Cardiac muscle cell (in vitro differentiated cells and primary cell): ENCODE results near the gene HEG1. TPM values are rescaled to one million over a fixed set of nuclear protein-coding genes. Genes with fewer than 3 reads are reported as not detected.
A peak's percentile ranks its signal among the peaks of the same experiment; 100 is the strongest.
"Not testable (repeated sequence)": the region's sequence is repeated elsewhere in the genome, so short reads cannot be mapped to it uniquely, and the experiment has no call there.

ENCODE experiments used
- DNase-seq, 2 donors: peaks; one replicate each; pipeline versions ENCODE4 v3.0.0 to v3.0.0-alpha.2; 2010 to 2017; ENCODE audit warnings: low read depth in 1 of 2, low spot score in 1 of 2
- H3K27ac ChIP-seq: fragments of 200-600 bp; sonication (generic); 2 replicates; pipeline ENCODE4 v1.5.1; 2016
- H3K27me3 ChIP-seq: fragments of 200-600 bp; sonication (generic); 2 replicates; pipeline ENCODE4 v1.6.0; 2016; ENCODE audit warnings: control low read depth
- H3K36me3 ChIP-seq: fragments of 200-600 bp; sonication (generic); 2 replicates; pipeline ENCODE4 v1.5.1; 2016; ENCODE audit warnings: control low read depth
- H3K4me1 ChIP-seq: fragments of 200-600 bp; sonication (generic); 2 replicates; pipeline ENCODE4 v1.8.1; 2017; ENCODE audit warnings: low read depth, mild to moderate bottlenecking, mixed run types
- H3K4me3 ChIP-seq: fragments of 200-600 bp; sonication (generic); 2 replicates; pipeline ENCODE4 v1.5.1; 2016; ENCODE audit warnings: mild to moderate bottlenecking
- H3K9me3 ChIP-seq: fragments of 200-600 bp; sonication (generic); 2 replicates; pipeline ENCODE4 v1.5.1; 2017; ENCODE audit warnings: low read depth, mild to moderate bottlenecking, control low read depth
- polyA plus RNA-seq: library from polyadenylated mRNA; unstranded; fragments of >200 nt; fragmentation: Nextera tagmentation; extraction: Ambion mirVana; gene quantifications from 2 replicates; pipeline ENCODE4 v1.2.1, GENCODE V29; 2016
- total RNA-seq: library from RNA; depleted of rRNA; stranded (reverse); fragments of >200 nt; gene quantifications from 2 replicates; pipeline ENCODE4 v1.2.3, GENCODE V29; 2016
- TF ChIP-seq, protein P1 (sequence below): IDR thresholded peaks from 2 replicates; pipeline ENCODE4 v1.5.1; 2012; ENCODE audit warnings: low read depth, mild to moderate bottlenecking, low read length

HEG1 gene
- total and polyA plus RNA-seq, 2 experiments from 2014 or later: 17.4 to 42.7 TPM

DNA sequence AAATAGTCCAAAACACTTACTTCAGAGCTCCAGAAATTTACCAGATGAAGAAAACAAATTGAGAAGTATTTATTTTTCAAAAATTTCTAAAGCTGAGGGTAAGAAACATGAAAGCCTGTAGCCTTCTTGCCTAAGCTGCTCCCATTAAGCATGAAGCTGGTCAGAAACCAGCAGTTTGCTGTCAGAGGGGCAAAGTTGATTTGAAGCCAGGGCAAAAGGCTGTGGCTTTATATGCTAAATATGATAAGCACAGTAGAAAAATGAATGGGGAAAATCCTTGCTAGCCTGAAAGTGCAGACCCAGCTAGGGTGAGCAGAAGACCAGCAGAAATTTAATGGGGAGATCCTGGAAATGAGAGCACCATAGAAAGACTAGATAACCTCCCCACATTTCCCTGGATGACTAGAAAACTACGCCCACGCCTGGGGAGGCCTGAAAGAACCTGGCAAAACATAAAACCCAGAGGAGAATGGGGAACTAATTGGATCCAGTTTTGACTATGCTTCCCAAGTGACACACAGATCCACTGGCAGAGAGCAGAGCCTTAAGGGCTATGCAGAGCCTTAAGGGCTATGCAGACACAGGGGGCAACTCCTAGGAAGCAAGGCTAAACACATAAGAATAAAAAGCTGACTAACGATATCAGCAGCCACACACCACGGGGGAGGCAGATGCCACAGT is 43.0 kb upstream of the HEG1 start:
- no peaks in the 10 kb centered on the region for H3K36me3 ChIP-seq
- TF ChIP-seq, protein P1, sequence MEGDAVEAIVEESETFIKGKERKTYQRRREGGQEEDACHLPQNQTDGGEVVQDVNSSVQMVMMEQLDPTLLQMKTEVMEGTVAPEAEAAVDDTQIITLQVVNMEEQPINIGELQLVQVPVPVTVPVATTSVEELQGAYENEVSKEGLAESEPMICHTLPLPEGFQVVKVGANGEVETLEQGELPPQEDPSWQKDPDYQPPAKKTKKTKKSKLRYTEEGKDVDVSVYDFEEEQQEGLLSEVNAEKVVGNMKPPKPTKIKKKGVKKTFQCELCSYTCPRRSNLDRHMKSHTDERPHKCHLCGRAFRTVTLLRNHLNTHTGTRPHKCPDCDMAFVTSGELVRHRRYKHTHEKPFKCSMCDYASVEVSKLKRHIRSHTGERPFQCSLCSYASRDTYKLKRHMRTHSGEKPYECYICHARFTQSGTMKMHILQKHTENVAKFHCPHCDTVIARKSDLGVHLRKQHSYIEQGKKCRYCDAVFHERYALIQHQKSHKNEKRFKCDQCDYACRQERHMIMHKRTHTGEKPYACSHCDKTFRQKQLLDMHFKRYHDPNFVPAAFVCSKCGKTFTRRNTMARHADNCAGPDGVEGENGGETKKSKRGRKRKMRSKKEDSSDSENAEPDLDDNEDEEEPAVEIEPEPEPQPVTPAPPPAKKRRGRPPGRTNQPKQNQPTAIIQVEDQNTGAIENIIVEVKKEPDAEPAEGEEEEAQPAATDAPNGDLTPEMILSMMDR: no peak
- no peaks in the 10 kb centered on the region for H3K27me3 ChIP-seq
- no peaks in the 10 kb centered on the region for H3K9me3 ChIP-seq
- no peak overlapping the region for H3K27ac ChIP-seq
- no peak overlapping the region for H3K4me3 ChIP-seq
- no peaks in the 10 kb centered on the region for H3K4me1 ChIP-seq
- DNase-seq: peak in 1 of 2 donors; percentile 42

GRCh38 chr3:125090649-125091048 is 34.9 kb upstream of the HEG1 start:
- Histone ChIP-seq H3K4me3 (no peak overlapping the region), H3K36me3 (no peaks in the 10 kb centered on the region), H3K4me1 (no peaks in the 10 kb centered on the region), H3K27ac (no peak overlapping the region), H3K9me3 (no peaks in the 10 kb centered on the region), H3K27me3 (no peaks in the 10 kb centered on the region)
- no peak for DNase-seq
- TF ChIP-seq, protein P1: no peak

DNA sequence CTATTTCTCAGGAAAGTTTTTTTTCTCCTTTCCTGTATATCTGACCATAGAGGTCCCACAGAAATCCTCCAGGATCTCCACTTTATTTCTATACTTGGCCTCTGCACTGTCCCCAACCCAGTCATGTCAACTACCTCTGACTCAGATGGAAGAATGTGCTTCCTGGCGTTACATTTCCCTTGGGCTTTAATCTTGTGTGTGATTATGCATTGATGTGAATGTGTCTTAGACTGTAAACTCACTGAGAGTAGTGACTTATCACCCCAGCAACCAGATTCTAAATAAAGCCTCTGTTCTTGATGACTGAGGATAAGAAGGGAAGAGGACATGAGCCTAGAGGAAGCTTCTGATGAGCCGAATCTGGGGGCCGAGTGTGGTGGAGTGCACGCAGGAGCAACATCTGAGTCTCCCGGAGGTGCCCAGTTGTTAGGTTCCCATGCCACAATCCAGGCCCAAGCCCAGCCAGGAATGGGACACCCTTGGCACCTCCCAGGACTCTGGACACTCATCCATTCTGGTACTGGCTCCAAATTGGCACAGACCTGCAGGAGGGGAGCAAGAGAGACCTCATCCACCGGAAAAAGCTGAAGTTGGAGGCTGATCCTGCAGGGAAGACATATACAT is 32.1 kb upstream of the HEG1 start:
- Histone ChIP-seq H3K27ac (no peak overlapping the region), H3K4me1 (no peaks in the 10 kb centered on the region), H3K27me3 (no peaks in the 10 kb centered on the region), H3K4me3 (no peak overlapping the region), H3K9me3 (no peaks in the 10 kb centered on the region), H3K36me3 (no peaks in the 10 kb centered on the region)
- DNase-seq: peak in 1 of 2 donors; percentile 53
- TF ChIP-seq, protein P1: no peak

GRCh38 chr3:125085166-125085565 is 29.4 kb upstream of the HEG1 start:
- no peak for DNase-seq
- Histone ChIP-seq H3K4me3 (no peak overlapping the region), H3K4me1 (no peaks in the 10 kb centered on the region), H3K27me3 (no peaks in the 10 kb centered on the region), H3K9me3 (no peaks in the 10 kb centered on the region), H3K36me3 (no peaks in the 10 kb centered on the region), H3K27ac (no peak overlapping the region)
- TF ChIP-seq, protein P1: no peak

- Histone ChIP-seq H3K4me3 (no peak overlapping the region), H3K27me3 (no peaks in the 10 kb centered on the region)
- peak in 1 of 2 donors; percentile 52 for DNase-seq
Observed at GRCh38 chr3:125083776-125084175, 28.0 kb upstream of the HEG1 start.

DNA sequence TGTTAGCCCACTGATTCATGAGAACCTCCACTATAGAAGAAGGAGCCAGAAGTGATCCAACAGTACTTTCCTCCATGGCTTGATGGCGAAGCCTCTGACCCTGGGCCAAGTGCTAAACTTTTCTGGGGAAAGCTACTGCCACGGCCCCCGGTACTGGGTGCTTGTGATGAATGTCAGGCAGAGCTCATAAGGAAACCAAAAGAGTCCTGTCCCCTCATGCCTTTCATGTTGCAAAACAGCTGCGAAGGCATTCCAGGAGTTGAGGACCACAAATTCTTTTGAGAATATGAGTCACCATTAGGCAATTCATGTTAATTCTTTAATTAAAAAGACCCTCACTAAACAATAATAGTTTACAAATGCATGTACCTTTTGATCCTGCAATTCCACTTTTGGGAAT is 26.5 kb upstream of the HEG1 start:
- H3K36me3 ChIP-seq, H3K4me1 ChIP-seq, H3K27ac ChIP-seq, H3K4me3 ChIP-seq, H3K9me3 ChIP-seq, H3K27me3 ChIP-seq: not testable (repeated sequence)
- DNase-seq: peak in 1 of 2 donors; percentile 72

More at GRCh38 chr3:125083776-125084175, 28.0 kb upstream of the HEG1 start:
- H3K36me3 ChIP-seq: no peaks in the 10 kb centered on the region
- no peaks in the 10 kb centered on the region for H3K9me3 ChIP-seq
- no peak overlapping the region for H3K27ac ChIP-seq
- TF ChIP-seq, protein P1: no peak
- no peaks in the 10 kb centered on the region for H3K4me1 ChIP-seq
